HG03378 (cell line): ENCODE measurements around the gene DZIP3.
A peak's percentile ranks its signal among the peaks of the same experiment; 100 is the strongest.
"Not testable (repeated sequence)": the region's sequence is repeated elsewhere in the genome, so short reads cannot be mapped to it uniquely, and the experiment has no call there.

Experiments
- ATAC-seq: cut with Tn5 transposase; IDR thresholded peaks from one replicate; pipeline ENCODE4 v1.9.1; 2021; ENCODE audit warnings: mild to moderate bottlenecking, moderate library complexity; ENCODE audit not compliant: unreplicated experiment

The DZIP3 gene

DNA sequence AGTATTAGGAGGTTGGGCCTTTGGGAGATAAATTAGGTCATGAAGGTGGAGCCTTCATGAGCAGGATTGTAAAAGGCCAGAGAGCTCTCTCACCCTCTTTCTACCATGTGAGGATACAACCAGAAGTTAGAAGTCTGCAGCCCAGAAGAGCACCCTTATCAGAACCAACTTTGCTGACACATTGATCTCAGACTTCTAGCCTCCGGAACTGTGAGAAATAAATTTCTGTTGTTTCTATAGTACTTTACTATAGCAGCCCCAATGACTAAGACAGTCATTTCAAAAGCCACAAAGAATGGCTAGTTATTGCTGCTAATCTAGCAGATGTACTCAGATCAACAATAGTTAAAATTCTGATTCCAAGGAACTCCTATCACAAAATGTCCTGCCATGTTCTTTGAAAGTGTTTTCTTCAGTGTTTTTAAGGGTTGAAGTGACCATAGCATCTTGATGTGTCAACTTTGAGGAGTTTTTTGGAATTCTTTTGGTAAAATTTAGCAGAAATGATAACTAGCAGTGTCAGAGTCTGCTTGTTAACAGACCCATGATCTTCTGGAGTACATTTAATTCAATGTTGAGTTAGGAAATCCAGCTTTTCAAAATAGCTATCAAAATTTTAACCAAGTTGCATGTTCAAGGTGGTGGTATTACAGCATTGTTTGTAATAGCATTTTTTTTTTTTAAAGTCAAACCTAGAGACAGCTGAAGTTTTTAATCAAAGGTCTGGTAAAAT lies 10.3 kb downstream of the DZIP3 start:
- no peak for ATAC-seq

DNA sequence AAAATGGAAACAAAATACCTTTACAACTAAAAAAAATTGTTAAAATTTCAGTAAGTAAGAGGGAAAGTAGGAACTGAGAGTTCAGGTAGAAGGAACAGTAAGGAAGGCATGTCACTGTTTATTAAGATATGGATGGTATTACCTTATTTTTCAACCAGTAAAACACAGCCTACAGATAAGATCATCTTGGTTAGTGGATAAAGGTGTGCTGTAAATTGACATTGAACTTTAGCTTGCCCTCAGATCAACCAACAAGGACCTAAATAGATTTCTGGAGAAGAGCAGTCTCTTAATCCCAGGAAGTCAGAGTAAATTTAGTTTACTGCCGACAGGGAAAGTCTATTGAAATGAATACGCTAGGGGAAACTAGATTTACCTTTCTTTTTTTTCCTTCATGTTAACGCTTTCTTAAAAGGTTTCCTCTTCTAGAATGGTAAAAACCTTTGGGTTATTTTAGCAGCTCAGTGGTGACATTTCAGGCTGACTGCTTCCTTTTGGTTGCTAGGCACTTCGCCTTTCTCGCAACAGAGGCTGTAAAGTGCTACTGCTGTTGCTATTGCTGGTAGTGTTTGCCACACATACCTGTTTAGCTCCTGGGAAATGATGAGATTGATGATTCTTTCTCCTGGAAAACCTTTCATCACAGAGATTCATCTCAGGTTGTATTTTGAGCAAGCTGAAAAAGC lies 12.9 kb downstream of the DZIP3 start:
- ATAC-seq: peak; percentile 62

DNA sequence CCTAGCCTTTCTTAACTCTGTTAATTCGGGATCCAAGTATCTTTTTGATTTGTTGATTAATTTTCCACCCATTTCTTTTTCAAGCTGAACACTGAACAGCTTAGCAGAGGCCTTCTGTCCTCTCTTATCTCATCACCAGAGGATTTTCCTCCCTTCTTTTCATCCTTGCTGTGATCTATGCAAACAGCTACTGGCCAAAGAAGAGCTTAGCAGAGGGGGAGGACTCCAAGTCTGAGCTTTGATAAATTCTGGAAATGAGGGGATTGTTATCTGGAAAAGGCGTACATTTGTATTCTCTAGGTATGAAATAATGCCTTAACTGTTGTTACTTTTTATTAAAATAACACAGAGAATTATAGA lies 13.4 kb downstream of the DZIP3 start:
- no peak for ATAC-seq

DNA sequence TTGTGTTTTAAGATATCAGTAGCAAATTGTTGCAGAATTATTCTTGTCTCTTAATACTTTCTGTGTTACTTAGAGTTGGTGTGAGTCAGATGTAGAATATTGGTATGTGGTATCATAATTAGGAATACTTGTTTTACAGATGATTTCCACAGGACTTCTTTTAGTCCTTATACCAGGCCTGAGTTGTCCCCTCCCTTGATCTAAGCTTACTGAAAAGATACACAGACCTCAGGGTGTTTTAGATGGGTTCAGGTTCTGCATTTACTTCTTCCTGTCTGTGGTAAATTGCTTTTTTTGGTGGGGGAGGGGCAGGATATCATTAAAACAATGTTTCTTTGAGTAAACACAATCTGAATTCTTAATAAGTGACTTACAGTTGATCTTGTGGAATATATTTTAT lies 14.2 kb downstream of the DZIP3 start:
- ATAC-seq: no peak

DNA sequence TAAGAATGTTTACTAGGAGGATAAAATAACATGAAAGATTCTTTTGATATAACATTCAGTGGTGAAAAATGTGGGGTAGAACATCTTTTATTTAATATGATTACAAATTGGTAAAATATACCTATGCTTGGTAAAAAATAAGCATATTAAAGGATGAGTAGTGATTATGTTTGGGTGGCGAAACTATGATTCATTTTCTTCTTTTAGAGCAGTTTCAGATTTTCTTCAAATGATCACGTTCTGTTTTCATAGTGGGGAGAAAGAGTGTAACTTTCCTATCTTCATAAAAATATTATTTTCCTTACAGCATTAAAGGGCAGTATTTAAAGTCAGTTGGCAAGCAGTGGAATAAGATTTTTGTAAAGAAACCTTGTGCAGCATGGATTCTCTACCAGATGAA lies 15.5 kb downstream of the DZIP3 start:
- ATAC-seq: no peak

DNA sequence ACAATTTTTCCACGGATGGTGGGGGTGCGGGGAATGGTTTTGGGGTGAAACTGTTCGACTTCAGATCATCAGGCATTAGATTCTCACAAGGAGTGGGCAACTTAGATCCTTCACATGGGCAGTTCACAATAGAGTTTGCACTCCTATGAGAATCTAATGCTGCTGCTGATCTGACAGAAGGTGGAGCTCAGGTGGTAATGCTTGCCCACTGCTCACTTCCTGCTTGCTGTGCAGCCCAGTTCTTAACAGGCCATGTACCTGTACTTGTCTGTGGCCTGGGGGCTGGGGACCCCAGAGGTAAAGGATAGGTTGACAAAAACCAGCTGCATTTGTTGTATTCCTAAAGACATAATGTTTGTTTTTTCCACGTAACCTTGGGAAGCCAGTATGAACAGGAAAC lies 16.0 kb downstream of the DZIP3 start:
- no peak for ATAC-seq

DNA sequence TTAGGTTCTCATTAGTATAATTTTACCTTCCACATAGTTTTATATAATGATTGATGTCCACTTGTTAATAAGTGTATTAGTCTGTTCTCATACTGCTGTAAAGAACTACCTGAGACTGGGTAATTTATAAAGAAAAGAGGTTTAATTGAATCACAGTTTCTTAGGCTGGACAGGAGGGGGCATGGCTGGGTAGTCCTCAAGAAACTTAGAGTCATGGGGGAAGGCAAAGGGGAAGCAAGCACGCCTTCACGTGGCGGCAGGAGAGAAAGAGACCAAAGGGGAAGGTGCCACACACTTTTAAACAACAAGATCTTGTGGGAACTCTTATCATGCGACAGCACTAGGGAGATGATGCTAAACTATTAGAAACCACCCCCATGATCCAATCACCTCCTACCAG lies 19.2 kb downstream of the DZIP3 start:
- no peak for ATAC-seq

DNA sequence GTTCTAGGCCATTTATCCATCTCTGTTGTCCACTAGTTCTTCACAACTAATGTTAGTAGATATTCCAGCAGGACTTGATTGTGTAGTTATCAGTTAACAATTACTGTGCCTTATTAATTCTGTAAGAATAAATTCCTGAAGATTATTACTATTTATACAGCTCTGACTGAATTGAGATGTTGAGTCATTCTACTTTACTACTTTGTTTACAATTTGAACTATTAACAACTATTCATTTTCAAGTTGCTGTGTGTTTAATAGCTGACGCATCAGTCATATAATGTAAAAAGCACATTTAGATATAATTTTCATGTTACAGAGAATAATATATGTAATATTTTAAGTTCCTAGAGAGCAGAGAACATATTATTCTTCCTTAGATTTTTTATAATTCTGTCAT lies 21.1 kb downstream of the DZIP3 start:
- ATAC-seq: no peak

DNA sequence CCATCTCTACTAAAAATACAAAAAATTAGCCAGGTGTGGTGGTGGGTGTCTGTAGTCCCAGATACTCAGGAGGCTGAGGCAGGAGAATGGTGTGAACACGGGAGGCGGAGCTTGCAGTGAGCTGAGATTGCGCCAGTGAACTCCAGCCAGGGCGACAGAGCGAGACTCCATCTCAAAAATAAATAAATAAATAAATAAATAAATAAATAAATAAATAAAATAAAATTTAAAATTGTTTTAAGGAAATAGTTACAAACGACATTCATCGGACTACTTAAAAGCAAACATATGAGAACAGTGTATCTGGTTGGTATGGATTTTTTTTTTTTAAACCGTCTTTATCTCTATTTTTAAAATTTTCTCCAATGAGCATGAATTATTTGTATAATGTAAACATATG lies 26.6 kb downstream of the DZIP3 start:
- ATAC-seq: not testable (repeated sequence)

DNA sequence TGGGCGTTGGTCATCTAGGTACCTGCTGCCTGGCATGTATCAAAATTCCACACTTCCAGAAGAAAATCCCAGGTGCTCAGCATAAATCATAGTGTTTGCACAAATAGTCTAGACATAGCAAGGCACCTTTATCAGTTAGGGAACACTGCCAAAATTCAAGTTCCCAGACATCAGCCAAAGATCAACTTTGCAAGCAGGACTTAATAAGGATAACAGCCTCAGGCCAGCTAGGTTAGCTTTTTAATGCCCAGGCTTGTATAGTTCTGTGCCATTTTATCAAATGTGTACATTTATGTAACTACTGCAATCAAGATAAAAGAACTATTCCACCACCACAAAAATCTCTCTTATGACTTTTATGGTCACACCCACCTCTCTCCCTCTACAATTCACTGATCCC lies 30.7 kb downstream of the DZIP3 start:
- no peak for ATAC-seq

DNA sequence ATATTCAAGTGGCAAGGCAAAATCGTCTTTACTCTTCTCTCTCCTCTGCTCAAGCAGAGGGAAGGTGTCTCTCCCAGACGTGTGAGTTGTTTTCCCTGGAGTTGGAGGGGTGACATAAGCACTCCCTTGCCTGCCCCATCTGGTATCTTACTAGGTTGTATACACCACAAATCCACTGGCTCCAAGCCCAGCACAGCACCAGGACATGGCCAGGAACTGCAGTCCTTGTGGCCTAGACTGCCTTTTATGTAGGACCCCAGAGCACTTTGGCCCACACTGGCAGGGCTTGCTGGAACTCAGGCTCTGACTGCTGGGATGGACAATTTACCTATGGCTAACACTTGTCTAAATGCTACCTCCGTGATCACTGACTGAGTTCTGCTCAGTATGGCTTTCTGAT lies 34.0 kb downstream of the DZIP3 start:
- ATAC-seq: no peak

DNA sequence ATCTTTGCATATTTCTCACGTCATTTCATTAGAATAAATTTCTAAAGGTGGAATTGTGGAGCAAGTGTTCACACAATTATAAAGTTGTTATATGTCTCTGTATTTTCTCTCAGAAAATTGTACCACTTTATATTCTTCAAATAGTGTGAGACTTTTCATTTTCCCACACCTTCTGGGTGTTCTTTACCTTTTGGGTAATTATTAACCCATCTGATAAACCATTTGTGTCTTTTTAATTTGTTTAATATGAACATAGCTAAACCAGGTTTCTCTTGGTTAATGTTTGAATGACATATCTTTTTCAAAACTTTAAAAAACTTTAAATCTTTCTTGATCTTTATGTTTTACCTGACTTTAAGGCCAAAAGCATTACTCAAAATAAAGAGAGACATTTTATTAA lies 40.5 kb downstream of the DZIP3 start:
- no peak for ATAC-seq

DNA sequence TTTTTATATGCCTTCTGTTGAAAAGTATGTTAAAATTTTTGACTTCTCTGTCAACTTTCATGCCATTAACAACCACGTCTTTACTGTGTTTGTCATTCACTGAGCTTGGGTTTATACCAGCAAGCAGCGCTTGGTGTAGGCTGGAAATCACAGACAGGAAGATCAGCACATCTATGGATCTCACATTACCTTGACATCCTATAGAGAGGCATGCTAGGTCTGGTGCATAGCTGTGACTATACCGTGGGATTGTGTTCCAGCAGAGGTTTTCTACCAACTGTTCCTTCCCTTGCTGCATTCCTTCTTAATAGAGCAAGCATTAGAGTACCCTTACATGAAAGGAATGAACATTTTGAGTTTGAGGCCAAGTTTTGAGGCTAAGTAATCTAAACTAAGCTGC lies 53.0 kb downstream of the DZIP3 start:
- ATAC-seq: no peak

DNA sequence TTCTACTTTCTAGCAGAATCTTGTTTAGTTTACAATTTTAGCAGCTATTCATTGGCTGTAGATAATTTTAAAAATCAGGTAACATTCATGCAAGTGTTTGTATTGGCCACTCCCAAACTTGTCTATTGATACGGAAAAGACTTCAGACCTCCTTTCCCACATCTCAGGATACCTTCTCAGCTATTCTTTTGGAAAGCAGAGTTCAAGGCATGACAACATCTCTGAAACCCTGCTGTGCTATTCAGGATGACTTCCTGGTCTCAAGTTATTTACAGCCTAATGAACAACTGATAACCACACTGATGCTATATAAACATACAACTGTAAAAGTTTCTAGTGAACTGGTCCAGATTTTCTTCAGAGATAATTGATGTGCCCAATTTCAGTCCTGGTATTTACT lies 55.8 kb downstream of the DZIP3 start:
- no peak for ATAC-seq

DNA sequence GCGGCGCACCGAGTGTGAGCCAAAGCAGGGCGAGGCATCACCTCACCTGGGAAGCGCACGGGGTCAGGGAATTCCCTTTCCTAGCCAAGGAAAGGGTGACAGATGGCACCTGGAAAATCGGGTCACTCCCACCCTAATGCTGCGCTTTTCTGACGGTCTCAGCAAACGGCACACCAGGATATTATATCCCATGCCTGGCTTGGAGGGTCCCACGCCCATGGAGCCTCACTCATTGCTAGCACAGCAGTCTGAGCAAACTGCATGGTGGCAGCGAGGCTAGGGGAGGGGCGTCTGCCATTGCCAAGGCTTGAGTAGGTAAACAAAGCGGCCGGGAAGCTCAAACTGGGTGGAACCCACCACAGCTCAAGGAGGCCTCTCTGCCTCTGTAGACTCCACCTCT lies 66.1 kb downstream of the DZIP3 start:
- not testable (repeated sequence) for ATAC-seq

DNA sequence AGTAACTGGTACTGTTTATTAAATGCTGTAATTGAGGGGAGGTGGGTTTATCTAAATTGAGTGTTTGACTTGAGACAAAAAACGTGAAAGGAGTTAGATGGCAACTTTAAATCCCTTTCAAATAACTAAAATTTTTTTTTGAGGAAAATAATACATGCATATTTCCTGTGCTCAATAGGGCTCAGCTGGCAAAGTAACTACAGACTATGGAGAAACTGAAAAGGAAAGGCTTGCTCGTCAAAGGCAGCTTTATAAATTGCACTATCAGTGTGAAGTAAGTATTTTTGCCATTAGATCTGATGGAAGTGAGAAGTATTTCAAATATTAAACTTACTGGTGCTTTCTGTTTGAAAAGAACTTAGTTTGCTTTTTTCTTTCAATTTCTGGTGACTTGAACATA lies 72.2 kb downstream of the DZIP3 start:
- no peak for ATAC-seq

DNA sequence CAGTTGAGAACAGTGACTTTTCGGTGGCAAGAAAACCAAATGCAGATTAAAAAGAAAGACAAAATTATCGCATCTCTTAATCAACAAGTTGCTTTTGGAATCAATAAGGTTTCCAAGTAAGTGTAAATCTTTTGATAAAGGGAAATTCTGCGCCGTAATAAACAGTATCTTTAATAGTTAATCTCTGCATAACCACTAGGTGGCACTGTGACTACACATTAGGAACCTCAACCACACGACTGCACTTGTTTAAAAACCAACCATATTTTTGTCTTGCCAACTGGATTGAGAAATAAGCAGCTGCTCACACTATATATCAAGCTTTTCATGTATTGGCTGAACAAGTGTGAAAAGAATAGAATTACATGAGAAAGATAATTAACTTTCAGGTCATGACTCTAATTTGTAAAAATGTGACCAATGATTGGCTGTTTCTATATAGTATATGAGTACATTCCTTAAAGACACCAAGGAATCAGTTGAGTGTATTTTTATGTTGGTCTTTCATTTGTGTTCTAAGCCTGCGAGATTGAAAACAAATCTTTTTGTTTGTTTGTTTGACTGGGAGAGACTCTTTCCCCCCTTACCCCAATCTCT lies 72.7 kb downstream of the DZIP3 start:
- ATAC-seq: peak; percentile 89

DNA sequence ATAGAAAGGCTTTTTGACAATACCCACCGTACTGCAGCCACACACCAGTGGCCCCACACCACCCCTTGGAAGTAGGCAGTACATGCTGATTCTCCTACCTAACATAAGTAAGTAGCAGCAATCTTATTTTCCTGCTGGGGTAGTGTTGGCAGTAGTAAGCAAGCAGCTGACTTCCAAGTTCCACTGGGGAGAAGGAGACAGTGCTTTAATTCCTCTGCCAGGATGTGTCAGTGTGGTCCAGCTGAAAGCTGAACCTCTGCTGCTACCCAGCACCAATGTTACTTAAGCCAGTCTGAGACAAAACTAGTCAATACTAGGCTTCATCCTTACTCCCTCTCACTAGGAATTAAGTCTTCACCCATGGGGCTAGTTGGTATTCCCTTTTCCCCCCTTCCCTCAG lies 74.7 kb downstream of the DZIP3 start:
- ATAC-seq: no peak

DNA sequence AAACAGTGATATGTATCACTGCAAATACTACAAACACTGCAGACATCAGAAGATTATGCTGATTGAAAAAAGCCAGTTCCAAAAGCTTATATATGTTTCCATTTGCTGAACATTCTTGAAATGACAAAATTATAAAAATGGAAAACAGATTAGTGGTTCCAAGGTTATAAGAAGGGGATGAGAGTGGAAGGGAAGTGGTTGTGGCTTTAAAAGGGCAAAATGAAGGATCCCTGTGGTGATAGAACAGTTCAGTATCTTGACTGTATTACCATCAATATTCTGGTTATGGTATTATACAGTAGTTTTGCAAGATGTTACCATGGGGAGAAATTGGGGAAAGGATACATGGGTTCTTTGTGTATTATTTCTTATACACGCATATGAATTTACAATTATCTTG lies 77.8 kb downstream of the DZIP3 start:
- no peak for ATAC-seq

DNA sequence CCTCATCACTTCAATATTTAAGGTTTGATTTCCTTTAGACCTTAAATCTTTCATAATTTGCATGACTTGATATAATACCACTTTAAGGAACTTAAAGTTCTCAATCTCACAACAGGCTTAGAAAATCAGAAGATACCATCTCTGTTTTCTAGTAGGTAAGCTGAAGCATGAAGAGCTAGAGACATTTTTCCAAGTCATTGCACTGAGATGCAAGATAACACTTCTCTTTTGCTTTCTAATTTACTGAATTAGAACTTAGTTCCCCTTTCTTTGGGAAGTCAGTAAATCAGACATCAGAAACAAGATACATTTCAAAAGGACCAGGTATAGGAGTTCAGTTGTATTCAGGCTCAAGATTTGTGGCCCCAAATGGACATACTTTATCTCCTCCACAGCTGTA lies 79.7 kb downstream of the DZIP3 start:
- peak; percentile 60 for ATAC-seq

DNA sequence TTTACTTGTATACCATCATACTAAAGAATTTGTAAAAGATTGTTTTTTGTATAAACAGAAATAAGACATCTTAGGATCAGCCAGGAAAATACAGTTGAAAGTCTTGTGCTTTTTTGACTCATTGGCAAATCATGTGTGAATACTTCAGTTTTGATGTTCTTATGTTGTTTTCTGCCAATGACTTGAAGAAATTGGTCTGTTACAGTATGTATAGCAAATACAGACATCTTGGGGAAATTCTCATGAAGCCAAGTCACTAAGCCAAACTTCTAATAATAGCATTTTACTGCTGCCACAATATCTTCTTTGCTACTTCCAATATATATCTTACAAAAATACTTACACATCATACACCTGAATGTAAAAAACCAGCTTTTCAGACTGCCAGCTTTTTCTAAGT lies 83.2 kb downstream of the DZIP3 start:
- ATAC-seq: no peak

DNA sequence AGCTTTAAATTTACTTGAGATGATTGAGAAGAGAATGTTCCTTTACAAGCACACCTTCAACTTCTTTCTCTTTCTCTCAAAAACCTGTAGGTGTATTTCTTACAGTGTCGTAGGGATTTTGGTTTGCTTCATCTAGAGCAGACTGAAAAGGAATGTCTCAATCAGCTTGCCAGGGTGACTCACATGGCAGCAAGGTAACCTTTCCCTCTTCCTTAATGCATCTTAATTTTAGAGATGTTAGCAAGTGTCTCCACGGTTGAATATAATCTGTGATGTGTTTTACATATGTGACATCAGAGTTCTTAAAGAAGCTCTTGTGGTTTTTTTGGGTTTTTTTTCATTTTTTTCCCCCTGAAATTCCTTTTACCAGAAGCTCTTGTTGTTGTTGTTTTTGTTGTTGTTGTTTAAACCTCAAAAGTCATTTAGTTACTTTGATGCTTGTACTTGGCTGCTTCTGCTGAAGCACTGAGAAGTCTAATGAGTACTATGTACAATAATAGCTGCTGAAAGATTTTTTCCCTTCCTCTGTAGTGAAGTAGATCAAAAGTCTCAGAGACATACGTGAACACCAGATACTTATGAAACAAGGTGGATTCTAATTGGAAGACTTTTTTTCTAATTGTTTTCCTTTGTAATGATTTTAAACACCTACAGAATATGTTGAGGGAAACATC lies 84.6 kb downstream of the DZIP3 start:
- no peak for ATAC-seq
